HG03064 (cell line): ENCODE results near the gene BDKRB2.

ENCODE experiments used
- ATAC-seq: cut with Tn5 transposase; IDR thresholded peaks from one replicate; pipeline ENCODE4 v1.9.1; 2021; ENCODE audit warnings: low read depth; ENCODE audit not compliant: unreplicated experiment

Gene BDKRB2

DNA sequence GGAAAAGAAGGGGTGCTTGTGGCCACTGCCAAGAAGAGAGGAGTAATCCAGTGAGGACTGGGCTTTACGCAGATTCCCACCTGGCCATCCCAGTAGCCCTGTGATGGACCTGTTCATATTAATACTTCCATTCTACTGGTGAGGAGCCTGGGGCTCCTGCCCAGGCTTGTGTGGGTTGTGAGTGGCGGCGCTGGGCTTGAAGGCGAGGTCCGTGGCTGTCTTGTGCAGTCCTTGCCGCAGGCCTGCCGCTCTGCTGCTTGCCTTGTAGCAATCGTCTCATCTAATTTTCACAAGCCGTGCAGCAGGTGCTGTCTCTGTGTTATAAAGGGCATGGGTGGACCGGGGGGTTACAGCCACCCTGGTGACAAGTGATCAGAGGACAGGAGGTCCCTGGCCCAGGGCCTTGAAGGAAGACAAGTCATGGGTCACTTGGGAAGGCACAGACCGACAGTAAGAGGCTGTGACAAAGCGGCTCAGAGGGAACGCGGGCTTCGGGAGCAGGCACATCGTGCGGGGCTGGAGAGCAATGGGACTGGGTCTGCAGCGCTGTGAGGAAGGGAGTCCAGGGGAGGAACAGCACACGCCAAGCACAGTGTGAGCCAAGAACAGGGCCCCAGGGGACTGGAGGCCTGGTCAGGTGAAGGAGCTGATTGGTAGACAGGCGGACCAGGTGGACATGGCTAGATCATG, 7.3 kb upstream of the BDKRB2 start:
- ATAC-seq = no peak

- no peak for ATAC-seq
These were observed 6.7 kb upstream of the BDKRB2 start for GRCh38 chr14:96197969-96198368.

DNA sequence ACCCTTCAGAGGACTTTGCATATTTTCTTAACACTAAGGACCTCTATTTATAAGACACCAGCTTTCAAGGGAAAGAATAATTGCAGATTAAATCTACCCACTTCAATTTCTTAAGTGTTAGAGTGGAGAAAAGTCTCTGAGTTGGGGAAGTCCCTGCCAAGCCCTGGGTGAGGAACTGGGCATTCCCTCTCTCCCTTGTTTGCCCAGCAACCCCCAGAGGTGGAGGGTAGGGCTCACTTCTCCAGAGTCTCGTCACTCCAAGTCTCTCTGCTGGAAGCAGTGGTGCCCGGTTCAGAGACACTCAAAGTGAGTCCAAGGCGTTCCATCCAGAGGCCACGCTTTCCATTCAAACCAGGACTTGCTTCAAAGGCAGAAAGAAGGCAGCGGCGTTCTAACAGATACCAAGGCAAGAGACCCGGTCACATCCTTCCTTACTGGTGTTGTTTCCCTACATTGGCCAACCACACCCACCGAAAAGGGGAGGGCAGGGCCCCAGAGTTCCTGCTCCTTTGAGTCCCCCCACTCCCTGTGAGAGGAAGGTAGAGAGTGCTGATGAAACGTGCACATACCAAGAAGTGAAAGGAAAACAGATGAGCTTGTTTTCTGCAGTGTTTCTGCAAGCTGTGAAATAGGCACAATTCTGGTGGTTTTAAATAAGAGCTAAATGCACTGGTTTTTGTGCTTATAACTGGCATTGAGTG, 6.1 kb upstream of the BDKRB2 start:
- no peak for ATAC-seq

DNA sequence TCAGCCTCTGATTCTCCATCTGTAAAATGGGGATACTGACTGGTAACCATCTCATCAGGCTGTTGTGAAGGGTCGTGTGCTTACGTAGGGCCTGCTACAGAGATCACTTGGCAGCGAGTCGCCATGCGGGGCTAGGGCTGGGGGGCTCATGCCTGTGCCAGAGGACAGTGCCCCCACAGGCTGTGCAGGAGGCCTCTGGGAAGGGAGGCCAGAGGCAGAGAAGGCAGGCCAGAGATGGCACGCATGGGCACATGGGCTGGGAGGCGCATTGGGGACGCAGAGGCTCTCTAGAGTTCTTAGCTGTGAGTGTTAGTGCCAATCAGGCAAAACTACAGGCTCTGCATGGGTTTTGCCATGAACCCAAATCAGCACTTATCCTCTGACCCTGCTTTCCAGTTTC, 3.5 kb upstream of the BDKRB2 start:
- ATAC-seq = no peak

GRCh38 chr14:96201965-96202364, 2.7 kb upstream of the BDKRB2 start:
- no peak for ATAC-seq

- no peak for ATAC-seq
These were observed 2.1 kb upstream of the BDKRB2 start for GRCh38 chr14:96202441-96203094.

- ATAC-seq = no peak
These were observed 1.5 kb upstream of the BDKRB2 start for GRCh38 chr14:96203116-96203515.

DNA sequence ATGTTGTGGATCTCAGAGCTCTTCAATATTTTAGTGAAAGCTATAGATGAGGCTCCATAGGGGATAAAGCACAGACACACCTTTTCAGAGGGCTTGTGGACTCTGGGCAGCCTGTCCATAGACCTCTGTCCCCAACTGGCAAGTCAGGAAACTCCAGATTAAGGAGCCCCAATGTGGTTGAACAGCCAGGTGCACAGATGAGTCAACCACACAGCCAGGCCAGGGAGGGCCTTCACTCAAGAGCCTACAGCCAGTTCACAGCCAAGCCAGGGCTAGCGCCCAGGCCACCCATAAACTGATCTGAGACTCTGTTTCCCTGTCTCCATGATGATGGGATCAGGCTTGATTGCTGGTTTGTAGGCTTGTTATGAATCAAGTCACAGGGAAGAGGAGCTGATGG, 1.0 kb upstream of the BDKRB2 start:
- no peak for ATAC-seq

GRCh38 chr14:96205059-96205977, 679 bp downstream of the BDKRB2 start:
- no peak for ATAC-seq

DNA sequence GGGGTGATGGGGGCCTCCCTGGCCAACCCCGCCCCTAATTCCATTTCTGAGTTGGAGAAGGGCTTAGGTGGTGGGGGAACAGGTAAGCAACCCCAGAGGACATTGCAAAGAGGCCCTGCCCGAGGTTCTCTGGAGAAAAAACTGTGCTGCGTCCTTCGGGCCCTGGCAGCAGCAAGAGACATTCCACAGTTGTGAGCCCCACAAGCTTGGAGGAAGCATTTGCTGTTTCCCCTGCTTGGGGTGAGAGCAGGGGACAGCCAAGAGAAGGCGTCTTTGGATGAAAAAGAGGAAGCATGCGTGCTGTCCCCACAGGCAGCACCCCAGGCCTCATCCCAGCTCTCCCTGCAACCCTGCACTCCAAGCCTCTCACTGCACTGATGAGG, 1.3 kb downstream of the BDKRB2 start:
- ATAC-seq = no peak

- no peak for ATAC-seq
These were observed 1.8 kb downstream of the BDKRB2 start for GRCh38 chr14:96206461-96206860.

DNA sequence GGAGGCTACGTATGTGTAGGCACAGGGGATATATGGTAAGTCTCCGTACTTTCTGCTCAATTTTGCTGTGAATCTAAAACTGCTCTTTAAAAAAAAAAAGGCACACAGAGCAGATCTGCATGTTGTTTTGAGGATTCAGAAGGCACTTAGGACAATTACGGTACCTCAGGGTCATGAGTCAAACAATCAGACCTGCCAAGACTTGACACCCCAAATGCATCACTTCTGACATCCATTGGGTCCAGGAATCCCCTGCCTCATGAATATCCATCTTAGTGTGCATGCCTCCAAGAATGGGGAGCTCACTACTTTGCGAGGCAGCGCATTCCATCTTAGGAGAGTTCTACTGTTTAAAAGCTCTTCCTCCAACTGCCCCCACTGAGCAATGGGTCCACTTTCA, 3.0 kb downstream of the BDKRB2 start:
- no peak for ATAC-seq

DNA sequence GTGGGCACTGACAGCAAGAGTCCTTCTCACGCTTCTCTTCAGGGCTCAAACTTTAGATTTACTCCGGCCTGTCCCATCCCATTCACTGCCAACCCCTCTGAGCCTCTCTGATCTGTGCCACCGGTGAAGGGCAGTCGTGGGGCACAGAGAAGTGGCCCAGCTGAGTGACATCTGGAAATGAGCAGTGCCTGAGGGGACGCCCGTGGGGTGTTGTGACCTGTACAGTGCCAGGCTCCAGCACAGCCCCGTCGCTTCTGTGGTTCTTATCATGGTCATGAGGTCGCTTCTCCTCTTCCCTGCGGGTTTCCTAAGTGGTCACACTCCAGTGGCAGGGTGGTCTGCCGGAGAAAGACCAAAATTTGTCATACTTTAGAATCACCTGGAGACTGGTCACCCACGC, 4.1 kb downstream of the BDKRB2 start:
- ATAC-seq = no peak

- no peak for ATAC-seq
These were observed 7.5 kb downstream of the BDKRB2 start for GRCh38 chr14:96212140-96212539.

GRCh38 chr14:96212896-96213295, 8.3 kb downstream of the BDKRB2 start:
- ATAC-seq = no peak

GRCh38 chr14:96213871-96214465, 9.3 kb downstream of the BDKRB2 start:
- ATAC-seq = no peak

DNA sequence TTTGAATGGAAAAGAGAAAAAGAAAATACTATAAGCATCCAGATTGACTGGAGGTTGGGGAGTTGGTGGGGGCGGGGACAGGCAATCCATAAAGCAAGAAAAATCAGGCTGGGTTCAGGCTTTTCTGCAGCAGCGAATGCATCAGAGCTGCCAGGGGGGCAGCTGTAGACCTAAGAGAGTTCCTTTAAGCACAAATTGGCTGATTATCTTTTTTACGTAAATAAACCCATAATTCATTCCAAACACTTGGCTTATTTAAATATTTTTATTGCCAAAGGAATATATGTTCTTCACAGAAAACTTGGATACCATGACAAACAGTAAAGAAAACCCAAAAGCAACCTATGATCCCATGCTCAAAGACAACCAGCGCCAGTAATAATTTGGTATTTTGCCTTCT, 10.2 kb downstream of the BDKRB2 start:
- no peak for ATAC-seq

- ATAC-seq = no peak
These were observed 11.0 kb downstream of the BDKRB2 start for GRCh38 chr14:96215452-96216244.

GRCh38 chr14:96216627-96217026, 12.0 kb downstream of the BDKRB2 start:
- ATAC-seq = no peak
